Psoas muscle (tissue), 8 donors: ENCODE results near the gene RBBP8. TPM values are rescaled to one million over a fixed set of nuclear protein-coding genes. Genes with fewer than 3 reads are reported as not detected.

Source experiments
- ATAC-seq, 4 donors: fragments of 200-7000 bp; cut with Tn5 transposase; one replicate each; pipeline ENCODE4 v1.9.1; 2020; ENCODE audit warnings: moderate library complexity in 3 of 4, mild to moderate bottlenecking in 2 of 4
- DNase-seq, 2 donors: peaks; one replicate each; pipeline ENCODE4 v3.0.0-alpha.2; 2020
- H3K27ac ChIP-seq: fragments of 200-600 bp; one replicate; pipeline ENCODE4 v1.8.0; 2022
- H3K27me3 ChIP-seq, 3 donors: fragments of 200-600 bp in 1 of 3; one replicate each; pipeline versions ENCODE4 v1.6.1 to v1.8.0; 2013 to 2022; ENCODE audit warnings: low read length in 2 of 3, mild to moderate bottlenecking in 2 of 3, moderate library complexity in 1 of 3; ENCODE audit not compliant: insufficient read depth in 3 of 3
- H3K36me3 ChIP-seq, 2 donors: fragments of 200-600 bp in 1 of 2; one replicate each; pipeline versions ENCODE4 v1.6.1 to v1.8.0; 2013 to 2022; ENCODE audit warnings: low read depth in 1 of 2, mild to moderate bottlenecking in 1 of 2, moderate library complexity in 1 of 2; ENCODE audit not compliant: insufficient read depth in 1 of 2
- H3K4me1 ChIP-seq: fragments of 200-600 bp; one replicate; pipeline ENCODE4 v1.8.0; 2022
- H3K4me3 ChIP-seq: fragments of 200-600 bp; one replicate; pipeline ENCODE4 v1.8.0; 2022; ENCODE audit warnings: mild to moderate bottlenecking
- H3K9me3 ChIP-seq: fragments of 200-600 bp; one replicate; pipeline ENCODE4 v1.8.0; 2022
- WGBS, 3 donors: extraction: QIAGEN DNeasy Blood & Tissue Kit; methylation state at CpG; one replicate each; pipeline versions ENCODE4 v1.1.6 to v1.1.7; 2013; 5-methylcytosine and 5-hydroxymethylcytosine counted together
- intact Hi-C, 2 donors: fragments of 100-400 bp; cut with DNase I; formaldehyde crosslinking; loops; one replicate each; pipeline versions ENCODE4 v1.11.0 to v1.14.2; 2022
- polyA plus RNA-seq, 3 donors: library from polyadenylated mRNA; stranded (reverse); fragments of 200-250 nt; gene quantifications; one replicate each; pipeline ENCODE4 v1.2.3, GENCODE V29; 2013
- total RNA-seq, 4 donors: library from RNA; stranded (reverse); fragmentation: NEBNext Ultra II Directional in 2 of 4; extraction: Animal tissue kit (Norgen Biotek cat#: 25700) in 2 of 4; gene quantifications; one replicate each; pipeline versions ENCODE4 v1.2.1 to v1.2.4, GENCODE V29; 2021 to 2023
- TF ChIP-seq, protein P1 (sequence below): fragments of 200-600 bp; IDR thresholded peaks from one replicate; pipeline ENCODE4 v1.8.0; 2022; ENCODE audit warnings: antibody characterized with exemption
- donor health status: healthy with polysubstance abuse.
- donor health status: DM: no; HTN: no; CAD: no; lungs with moderate emphysema.
- donor health status: Bipolar disorder and iron deficiency.
- donor health status: healthy.
- donor health status: DM: yes; HTN: yes; CAD: no.
- donor health status: DM: no; HTN: no; CAD: no.
- donor health status: DM: no; HTN: no; CAD: no.
- donor health status: DM: yes; HTN: yes; CAD: no.

Gene RBBP8
- total and polyA plus RNA-seq, 7 donors: 2.0 to 6.6 (median 2.8) TPM

- no peak for ATAC-seq
- DNase-seq: no peak
- intact Hi-C loops: no loop called here
- TF ChIP-seq, protein P1, sequence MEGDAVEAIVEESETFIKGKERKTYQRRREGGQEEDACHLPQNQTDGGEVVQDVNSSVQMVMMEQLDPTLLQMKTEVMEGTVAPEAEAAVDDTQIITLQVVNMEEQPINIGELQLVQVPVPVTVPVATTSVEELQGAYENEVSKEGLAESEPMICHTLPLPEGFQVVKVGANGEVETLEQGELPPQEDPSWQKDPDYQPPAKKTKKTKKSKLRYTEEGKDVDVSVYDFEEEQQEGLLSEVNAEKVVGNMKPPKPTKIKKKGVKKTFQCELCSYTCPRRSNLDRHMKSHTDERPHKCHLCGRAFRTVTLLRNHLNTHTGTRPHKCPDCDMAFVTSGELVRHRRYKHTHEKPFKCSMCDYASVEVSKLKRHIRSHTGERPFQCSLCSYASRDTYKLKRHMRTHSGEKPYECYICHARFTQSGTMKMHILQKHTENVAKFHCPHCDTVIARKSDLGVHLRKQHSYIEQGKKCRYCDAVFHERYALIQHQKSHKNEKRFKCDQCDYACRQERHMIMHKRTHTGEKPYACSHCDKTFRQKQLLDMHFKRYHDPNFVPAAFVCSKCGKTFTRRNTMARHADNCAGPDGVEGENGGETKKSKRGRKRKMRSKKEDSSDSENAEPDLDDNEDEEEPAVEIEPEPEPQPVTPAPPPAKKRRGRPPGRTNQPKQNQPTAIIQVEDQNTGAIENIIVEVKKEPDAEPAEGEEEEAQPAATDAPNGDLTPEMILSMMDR: no peak
- Histone ChIP-seq H3K4me3 (no peak overlapping the region), H3K36me3 (no peaks in the 10 kb centered on the region), H3K4me1 (no peaks in the 10 kb centered on the region), H3K27ac (no peak overlapping the region), H3K9me3 (no peaks in the 10 kb centered on the region), H3K27me3 (peaks cover 0 to 3% (median 0%) of the 10 kb centered on the region in 3 donors)
- WGBS, 3 donors: 65 to 86% (median 66%) methylated on average over 4 of the region's 4 CpGs
Observed at GRCh38 chr18:23056315-23056714, 123.2 kb downstream of the RBBP8 start.

- DNase-seq (no peak), ATAC-seq (no peak)
- no peaks in the 10 kb centered on the region for H3K9me3 ChIP-seq
- intact Hi-C loops: no loop called here
- 31 to 53% (median 33%) methylated on average over 2 of the region's 2 CpGs for WGBS, 3 donors
- TF ChIP-seq, protein P1: no peak
- H3K4me1 ChIP-seq: no peaks in the 10 kb centered on the region
- peaks cover 0 to 3% (median 0%) of the 10 kb centered on the region in 3 donors for H3K27me3 ChIP-seq
- H3K36me3 ChIP-seq: no peaks in the 10 kb centered on the region
- no peak overlapping the region for H3K27ac ChIP-seq
- no peak overlapping the region for H3K4me3 ChIP-seq
Observed at GRCh38 chr18:23057096-23057495, 124.0 kb downstream of the RBBP8 start.

DNA sequence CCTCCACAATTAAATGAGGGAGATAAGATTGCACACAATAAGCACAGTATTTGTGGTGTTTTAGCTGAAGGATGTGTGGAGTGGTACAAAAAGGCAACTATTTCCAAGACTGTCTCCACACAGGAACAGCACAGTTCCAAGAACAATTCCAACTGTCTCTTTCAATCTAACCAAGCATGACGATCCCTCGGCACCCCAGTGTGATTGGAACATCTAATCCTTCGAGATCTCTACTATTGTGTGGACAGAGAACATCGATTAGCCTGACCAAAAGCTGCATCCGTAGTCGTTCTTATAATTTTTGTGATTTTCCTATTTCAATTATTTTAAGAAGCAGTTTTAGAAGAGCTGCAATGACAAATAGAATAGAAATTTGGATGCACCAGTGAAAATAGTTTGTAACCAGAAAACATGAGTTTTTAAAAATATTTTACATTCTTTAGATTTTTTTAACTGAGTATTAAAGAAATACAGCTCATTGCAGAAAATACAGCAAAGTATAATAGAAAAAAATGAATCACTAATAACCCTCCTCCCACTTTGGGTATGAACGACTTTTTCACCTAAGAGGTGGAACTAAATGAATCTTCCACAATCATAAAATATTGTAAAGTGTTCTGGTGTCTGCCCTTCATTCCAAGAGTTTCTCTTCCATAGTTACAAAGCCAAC is 125.8 kb downstream of the RBBP8 start:
- Histone ChIP-seq H3K4me3 (no peak overlapping the region), H3K4me1 (no peaks in the 10 kb centered on the region), H3K9me3 (no peaks in the 10 kb centered on the region), H3K36me3 (no peaks in the 10 kb centered on the region), H3K27ac (no peak overlapping the region), H3K27me3 (peaks cover 0 to 3% (median 0%) of the 10 kb centered on the region in 3 donors)
- intact Hi-C loops: no loop called here
- 28 to 48% (median 33%) methylated on average over 7 of the region's 7 CpGs for WGBS, 3 donors
- ATAC-seq: no peak
- DNase-seq: no peak
- TF ChIP-seq, protein P1: no peak

- H3K27me3 ChIP-seq: peaks cover 0 to 3% (median 0%) of the 10 kb centered on the region in 3 donors
- no peak overlapping the region for H3K4me3 ChIP-seq
- no peak overlapping the region for H3K27ac ChIP-seq
- ATAC-seq (no peak), DNase-seq (no peak)
- 64 to 74% (median 67%) methylated on average over 9 of the region's 9 CpGs for WGBS, 3 donors
- H3K36me3 ChIP-seq: no peaks in the 10 kb centered on the region
- no peaks in the 10 kb centered on the region for H3K9me3 ChIP-seq
- no peaks in the 10 kb centered on the region for H3K4me1 ChIP-seq
- TF ChIP-seq, protein P1: no peak
- intact Hi-C loops: no loop called here
Observed at GRCh38 chr18:23059541-23060465, 126.7 kb downstream of the RBBP8 start.
